Neutrophil (primary cell): Measurements from ENCODE around the gene NIPA2.

Experiments used
- H3K27ac ChIP-seq: fragments of 200-600 bp; sonication (generic); 2 replicates; pipeline ENCODE4 v1.5.1; 2016; ENCODE audit warnings: mild to moderate bottlenecking, moderate library complexity
- H3K27me3 ChIP-seq: fragments of 200-600 bp; sonication (generic); 2 replicates; pipeline ENCODE4 v1.6.0; 2016; ENCODE audit warnings: mild to moderate bottlenecking
- H3K36me3 ChIP-seq: fragments of 200-600 bp; sonication (generic); 2 replicates; pipeline ENCODE4 v1.5.1; 2017
- H3K4me1 ChIP-seq, 2 experiments: fragments of 200-600 bp in 1 of 2; sonication (generic) in 1 of 2; 1 replicate in 1 of 2; 2 replicates in 1 of 2; pipeline versions ENCODE4 v1.5.1 to v1.6.1; 2013 to 2016; ENCODE audit warnings: low read depth in 1 of 2, low read length in 1 of 2, mild to moderate bottlenecking in 1 of 2, moderate library complexity in 1 of 2; ENCODE audit not compliant: control insufficient read depth in 1 of 2, insufficient read depth in 1 of 2
- H3K4me3 ChIP-seq, 2 experiments: fragments of 200-600 bp in 1 of 2; sonication (generic) in 1 of 2; 1 replicate in 1 of 2; 2 replicates in 1 of 2; pipeline ENCODE4 v1.5.1; 2013 to 2016; ENCODE audit warnings: low read depth in 1 of 2, low read length in 1 of 2, mild to moderate bottlenecking in 1 of 2, moderate library complexity in 1 of 2
- H3K9me3 ChIP-seq: fragments of 200-600 bp; sonication (generic); 2 replicates; pipeline ENCODE4 v1.5.1; 2016
- TF ChIP-seq, protein P1 (sequence below): fragments of 200-600 bp; sonication (generic); IDR thresholded peaks from 2 replicates; pipeline ENCODE4 v1.5.1; 2016; ENCODE audit warnings: antibody characterized with exemption

Gene NIPA2

DNA sequence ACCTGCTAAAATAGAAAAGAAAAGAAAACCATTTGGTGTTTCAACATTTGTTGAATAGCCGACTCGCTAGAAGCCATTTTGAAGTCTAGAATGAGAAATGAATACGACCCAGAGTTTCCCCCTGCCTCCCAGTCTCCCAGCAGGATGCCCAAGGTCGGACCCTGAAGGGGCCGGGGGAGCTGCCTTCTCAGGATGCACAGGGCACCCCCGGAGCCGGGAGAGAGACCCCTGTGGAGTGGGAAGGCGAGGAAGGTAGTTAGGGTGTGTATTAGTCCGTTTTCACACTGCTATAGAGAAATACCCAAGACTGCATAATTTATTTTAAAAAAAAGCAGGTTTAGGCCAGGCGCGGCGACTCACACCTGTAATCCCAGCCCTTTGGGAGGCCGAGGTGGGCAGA, 44.7 kb downstream of the NIPA2 start:
- no peaks in the 10 kb centered on the region for H3K9me3 ChIP-seq
- TF ChIP-seq, protein P1, sequence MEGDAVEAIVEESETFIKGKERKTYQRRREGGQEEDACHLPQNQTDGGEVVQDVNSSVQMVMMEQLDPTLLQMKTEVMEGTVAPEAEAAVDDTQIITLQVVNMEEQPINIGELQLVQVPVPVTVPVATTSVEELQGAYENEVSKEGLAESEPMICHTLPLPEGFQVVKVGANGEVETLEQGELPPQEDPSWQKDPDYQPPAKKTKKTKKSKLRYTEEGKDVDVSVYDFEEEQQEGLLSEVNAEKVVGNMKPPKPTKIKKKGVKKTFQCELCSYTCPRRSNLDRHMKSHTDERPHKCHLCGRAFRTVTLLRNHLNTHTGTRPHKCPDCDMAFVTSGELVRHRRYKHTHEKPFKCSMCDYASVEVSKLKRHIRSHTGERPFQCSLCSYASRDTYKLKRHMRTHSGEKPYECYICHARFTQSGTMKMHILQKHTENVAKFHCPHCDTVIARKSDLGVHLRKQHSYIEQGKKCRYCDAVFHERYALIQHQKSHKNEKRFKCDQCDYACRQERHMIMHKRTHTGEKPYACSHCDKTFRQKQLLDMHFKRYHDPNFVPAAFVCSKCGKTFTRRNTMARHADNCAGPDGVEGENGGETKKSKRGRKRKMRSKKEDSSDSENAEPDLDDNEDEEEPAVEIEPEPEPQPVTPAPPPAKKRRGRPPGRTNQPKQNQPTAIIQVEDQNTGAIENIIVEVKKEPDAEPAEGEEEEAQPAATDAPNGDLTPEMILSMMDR = no peak
- no peak overlapping the region for H3K4me3 ChIP-seq
- H3K36me3 ChIP-seq = no peaks in the 10 kb centered on the region
- H3K27ac ChIP-seq = no peak overlapping the region
- no peaks in the 10 kb centered on the region for H3K4me1 ChIP-seq
- H3K27me3 ChIP-seq = no peaks in the 10 kb centered on the region

- Histone ChIP-seq H3K27ac (no peak overlapping the region), H3K36me3 (no peaks in the 10 kb centered on the region), H3K4me3 (no peak overlapping the region), H3K27me3 (no peaks in the 10 kb centered on the region), H3K4me1 (no peaks in the 10 kb centered on the region), H3K9me3 (no peaks in the 10 kb centered on the region)
- TF ChIP-seq, protein P1 = no peak
Measured at GRCh38 chr15:22884344-22884743, 45.9 kb downstream of the NIPA2 start.

- Histone ChIP-seq H3K36me3 (no peaks in the 10 kb centered on the region), H3K27ac (no peak overlapping the region)
Measured at GRCh38 chr15:22885120-22885519, 46.7 kb downstream of the NIPA2 start.

GRCh38 chr15:22887157-22887951, 48.9 kb downstream of the NIPA2 start:
- no peaks in the 10 kb centered on the region for H3K9me3 ChIP-seq
- H3K27ac ChIP-seq = no peak overlapping the region
- H3K4me3 ChIP-seq = no peak overlapping the region
- TF ChIP-seq, protein P1 = no peak
- H3K36me3 ChIP-seq = no peaks in the 10 kb centered on the region
- H3K4me1 ChIP-seq = no peaks in the 10 kb centered on the region
- no peaks in the 10 kb centered on the region for H3K27me3 ChIP-seq

More at GRCh38 chr15:22885120-22885519, 46.7 kb downstream of the NIPA2 start:
- H3K4me1 ChIP-seq = no peaks in the 10 kb centered on the region
- no peaks in the 10 kb centered on the region for H3K27me3 ChIP-seq
- TF ChIP-seq, protein P1 = no peak
- H3K9me3 ChIP-seq = no peaks in the 10 kb centered on the region
- H3K4me3 ChIP-seq = no peak overlapping the region

GRCh38 chr15:22888120-22888859, 49.8 kb downstream of the NIPA2 start:
- no peaks in the 10 kb centered on the region for H3K27me3 ChIP-seq
- TF ChIP-seq, protein P1 = no peak
- H3K4me1 ChIP-seq = no peaks in the 10 kb centered on the region
- no peak overlapping the region for H3K4me3 ChIP-seq
- H3K9me3 ChIP-seq = no peaks in the 10 kb centered on the region
- H3K27ac ChIP-seq = no peak overlapping the region
- no peaks in the 10 kb centered on the region for H3K36me3 ChIP-seq
